ENCODE data around the gene LRWD1.

Gene LRWD1

GRCh38 chr7:102464577-102465280, at the start of gene LRWD1, which contains the start of gene ALKBH4:
Gene LRWD1, plus strand, starts transcription at chr7:102464984. Its CDS starts 97 bp downstream, at chr7:102465081.
Gene ALKBH4, minus strand, starts transcription at chr7:102464863. Its CDS starts 27 bp downstream, at chr7:102464836.
- DNase-seq: peak; percentile 68

- DNase-seq: no peak
These were observed 49.0 kb upstream of the LRWD1 start for GRCh38 chr7:102415685-102416225.

- no peak for DNase-seq
These were observed 48.4 kb upstream of the LRWD1 start for GRCh38 chr7:102416406-102416805.

GRCh38 chr7:102417105-102417504, 47.7 kb upstream of the LRWD1 start:
- DNase-seq: no peak

- no peak for DNase-seq
These were observed 46.2 kb upstream of the LRWD1 start for GRCh38 chr7:102418592-102418991.

GRCh38 chr7:102421706-102422240, 43.0 kb upstream of the LRWD1 start:
- DNase-seq: no peak

GRCh38 chr7:102424129-102424551, 40.6 kb upstream of the LRWD1 start:
- no peak for DNase-seq

- no peak for DNase-seq
These were observed 40.0 kb upstream of the LRWD1 start for GRCh38 chr7:102424787-102425218.

- no peak for DNase-seq
These were observed 39.0 kb upstream of the LRWD1 start for GRCh38 chr7:102425639-102426267.

GRCh38 chr7:102426268-102427018, 38.3 kb upstream of the LRWD1 start:
- no peak for DNase-seq

GRCh38 chr7:102427019-102427405, 37.8 kb upstream of the LRWD1 start:
- DNase-seq: no peak

- DNase-seq: no peak
These were observed 35.5 kb upstream of the LRWD1 start for GRCh38 chr7:102429141-102429899.

GRCh38 chr7:102431617-102432298, 33.0 kb upstream of the LRWD1 start:
- no peak for DNase-seq

GRCh38 chr7:102432442-102433218, 32.2 kb upstream of the LRWD1 start:
- DNase-seq: no peak

GRCh38 chr7:102433219-102434038, 31.4 kb upstream of the LRWD1 start, which contains the start of gene ORAI2:
Gene ORAI2, plus strand, starts transcription at chr7:102433575. Its CDS starts 5,382 bp downstream, at chr7:102438957.
- DNase-seq: no peak

- no peak for DNase-seq
These were observed 30.7 kb upstream of the LRWD1 start for GRCh38 chr7:102434039-102434486.

GRCh38 chr7:102436118-102436517, 28.7 kb upstream of the LRWD1 start:
- DNase-seq: no peak

GRCh38 chr7:102439963-102440795, 24.6 kb upstream of the LRWD1 start:
- DNase-seq: no peak

Measured in GF-D8 (cell line).